Mesodermal cell (in vitro differentiated cells): ENCODE measurements around the gene ALK.

Source experiments
- H3K27ac ChIP-seq: 2 replicates; pipeline ENCODE4 v1.7.0; 2013; ENCODE audit warnings: mild to moderate bottlenecking, low read depth, low read length, moderate library complexity; ENCODE audit not compliant: severe bottlenecking
- H3K36me3 ChIP-seq: 2 replicates; pipeline ENCODE4 v1.7.1; 2013; ENCODE audit warnings: mild to moderate bottlenecking, low read length, moderate library complexity; ENCODE audit not compliant: control insufficient read depth, insufficient read depth
- H3K4me1 ChIP-seq: one replicate; pipeline ENCODE4 v1.7.1; 2013; ENCODE audit warnings: mild to moderate bottlenecking, low read length; ENCODE audit not compliant: insufficient read depth, control insufficient read depth, poor library complexity, severe bottlenecking
- H3K4me3 ChIP-seq: 2 replicates; pipeline ENCODE4 v1.7.0; 2013; ENCODE audit warnings: low read length, control low read depth, mild to moderate bottlenecking; ENCODE audit not compliant: insufficient read depth, poor library complexity, severe bottlenecking; ENCODE audit errors: extremely low read depth
- H3K9me3 ChIP-seq: 2 replicates; pipeline ENCODE4 v1.7.1; 2013; ENCODE audit warnings: mild to moderate bottlenecking, low read length, moderate library complexity; ENCODE audit not compliant: control insufficient read depth
- WGBS, 2 experiments: methylation state at CpG; one replicate each; pipeline ENCODE4 v1.1.5; 2013; ENCODE audit warnings: missing lambda C conversion rate in 2 of 2; ENCODE audit not compliant: insufficient coverage in 2 of 2; 5-methylcytosine and 5-hydroxymethylcytosine counted together

Gene ALK

GRCh38 chr2:29449499-29449898, 471.9 kb downstream of the ALK start:
- H3K36me3 ChIP-seq, result no peaks in the 10 kb centered on the region
- H3K4me1 ChIP-seq, result peaks cover 4% of the 10 kb centered on the region
- H3K4me3 ChIP-seq, result no peak overlapping the region
- no peaks in the 10 kb centered on the region for H3K9me3 ChIP-seq
- WGBS, 2 experiments, result 100% methylated on average over 2 of the region's 2 CpGs; no CpG with 5 or more reads in 1 of the 2 experiments
- H3K27ac ChIP-seq, result no peak overlapping the region

- Histone ChIP-seq H3K4me1 (peaks cover 8% of the 10 kb centered on the region), H3K9me3 (no peaks in the 10 kb centered on the region), H3K27ac (no peak overlapping the region), H3K36me3 (no peaks in the 10 kb centered on the region), H3K4me3 (no peak overlapping the region)
- WGBS, 2 experiments, result 57 to 62% methylated on average over 1 to 5 of the region's 8 CpGs
Measured at GRCh38 chr2:29448096-29448688, 473.2 kb downstream of the ALK start.

- 100% methylated on average over 1 of the region's 4 CpGs for WGBS, 2 experiments
- Histone ChIP-seq H3K27ac (no peak overlapping the region), H3K36me3 (no peaks in the 10 kb centered on the region), H3K4me3 (no peak overlapping the region), H3K4me1 (peaks cover 8% of the 10 kb centered on the region), H3K9me3 (no peaks in the 10 kb centered on the region)
Measured at GRCh38 chr2:29447513-29447912, 473.9 kb downstream of the ALK start.

GRCh38 chr2:29446847-29447246, 474.5 kb downstream of the ALK start:
- no peaks in the 10 kb centered on the region for H3K36me3 ChIP-seq
- 100% methylated on average over 1 of the region's 4 CpGs for WGBS, 2 experiments
- peaks cover 8% of the 10 kb centered on the region for H3K4me1 ChIP-seq
- no peaks in the 10 kb centered on the region for H3K9me3 ChIP-seq
- no peak overlapping the region for H3K4me3 ChIP-seq
- H3K27ac ChIP-seq, result no peak overlapping the region

GRCh38 chr2:29444150-29444549, 477.2 kb downstream of the ALK start:
- WGBS, 2 experiments, result 89 to 96% methylated on average over 1 to 2 of the region's 3 CpGs
- no peak overlapping the region for H3K27ac ChIP-seq
- H3K36me3 ChIP-seq, result no peaks in the 10 kb centered on the region
- H3K4me1 ChIP-seq, result peaks cover 4% of the 10 kb centered on the region
- H3K9me3 ChIP-seq, result no peaks in the 10 kb centered on the region
- H3K4me3 ChIP-seq, result no peak overlapping the region

GRCh38 chr2:29443627-29444026, 477.8 kb downstream of the ALK start:
- H3K9me3 ChIP-seq, result no peaks in the 10 kb centered on the region
- peaks cover 4% of the 10 kb centered on the region for H3K4me1 ChIP-seq
- no peaks in the 10 kb centered on the region for H3K36me3 ChIP-seq
- no peak overlapping the region for H3K27ac ChIP-seq
- 50 to 61% methylated on average over 1 to 2 of the region's 4 CpGs for WGBS, 2 experiments
- no peak overlapping the region for H3K4me3 ChIP-seq

GRCh38 chr2:29443151-29443550, 478.2 kb downstream of the ALK start:
- Histone ChIP-seq H3K36me3 (no peaks in the 10 kb centered on the region), H3K9me3 (no peaks in the 10 kb centered on the region), H3K4me3 (no peak overlapping the region), H3K27ac (no peak overlapping the region), H3K4me1 (peaks cover 4% of the 10 kb centered on the region)
- WGBS, 2 experiments, result 89 to 100% methylated on average over 4 of the region's 4 CpGs

- Histone ChIP-seq H3K4me3 (no peak overlapping the region), H3K4me1 (peaks cover 4% of the 10 kb centered on the region), H3K36me3 (no peaks in the 10 kb centered on the region), H3K27ac (no peak overlapping the region), H3K9me3 (no peaks in the 10 kb centered on the region)
- 83 to 88% methylated on average over 5 to 6 of the region's 6 CpGs for WGBS, 2 experiments
Measured at GRCh38 chr2:29440921-29441623, 480.3 kb downstream of the ALK start.

- no peaks in the 10 kb centered on the region for H3K36me3 ChIP-seq
- no peak overlapping the region for H3K27ac ChIP-seq
- H3K9me3 ChIP-seq, result no peaks in the 10 kb centered on the region
- no peak overlapping the region for H3K4me3 ChIP-seq
- H3K4me1 ChIP-seq, result no peaks in the 10 kb centered on the region
- WGBS, 2 experiments, result 80 to 82% methylated on average over 1 to 2 of the region's 3 CpGs
Measured at GRCh38 chr2:29433920-29434319, 487.5 kb downstream of the ALK start.

- H3K9me3 ChIP-seq, result no peaks in the 10 kb centered on the region
- H3K27ac ChIP-seq, result no peak overlapping the region
- H3K4me3 ChIP-seq, result no peak overlapping the region
- 75 to 87% methylated on average over 2 of the region's 2 CpGs for WGBS, 2 experiments
- H3K4me1 ChIP-seq, result no peaks in the 10 kb centered on the region
- H3K36me3 ChIP-seq, result no peaks in the 10 kb centered on the region
Measured at GRCh38 chr2:29433128-29433527, 488.3 kb downstream of the ALK start.

- no peaks in the 10 kb centered on the region for H3K36me3 ChIP-seq
- no peaks in the 10 kb centered on the region for H3K9me3 ChIP-seq
- no peak overlapping the region for H3K4me3 ChIP-seq
- no peaks in the 10 kb centered on the region for H3K4me1 ChIP-seq
- WGBS, 2 experiments, result 71 to 100% methylated on average over 1 of the region's 1 CpG
- H3K27ac ChIP-seq, result no peak overlapping the region
Measured at GRCh38 chr2:29431485-29431884, 489.9 kb downstream of the ALK start.
